HG02840 (cell line): ENCODE data around the gene ETNPPL.
"Not testable (repeated sequence)": the region's sequence is repeated elsewhere in the genome, so short reads cannot be mapped to it uniquely, and the experiment has no call there.

Experiments
- ATAC-seq: cut with Tn5 transposase; IDR thresholded peaks from one replicate; pipeline ENCODE4 v1.9.1; 2021; ENCODE audit warnings: mild to moderate bottlenecking, moderate library complexity, moderate number of reproducible peaks; ENCODE audit not compliant: unreplicated experiment, low FRiP score

Gene ETNPPL

GRCh38 chr4:108763226-108763593 lies 357 bp upstream of the ETNPPL start:
- ATAC-seq, result no peak

DNA sequence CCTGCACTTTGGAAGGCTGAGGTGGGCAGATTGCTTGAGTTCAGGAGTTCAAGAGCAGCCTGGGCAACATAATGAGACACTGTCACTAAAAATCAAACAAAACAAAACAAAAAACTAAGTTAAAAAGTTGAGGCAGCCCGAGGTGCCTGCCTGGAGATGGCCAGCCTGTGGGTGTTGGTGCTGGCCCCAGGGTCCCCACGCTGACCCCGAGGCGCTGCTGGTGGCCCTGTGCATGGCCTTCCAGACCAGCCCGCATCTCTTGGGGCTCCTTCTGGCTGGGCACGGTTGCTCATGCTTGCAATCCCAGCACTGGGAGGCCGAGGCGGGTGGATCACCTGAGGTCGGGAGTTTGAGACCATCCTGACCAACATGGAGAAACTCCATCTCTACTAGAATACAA lies 4.4 kb downstream of the ETNPPL start:
- ATAC-seq, result no peak

GRCh38 chr4:108754327-108754726 lies 8.5 kb downstream of the ETNPPL start:
- no peak for ATAC-seq

- ATAC-seq, result no peak
Measured at GRCh38 chr4:108751321-108751720, 11.5 kb downstream of the ETNPPL start.

GRCh38 chr4:108749119-108749518 lies 13.7 kb downstream of the ETNPPL start:
- ATAC-seq, result no peak

DNA sequence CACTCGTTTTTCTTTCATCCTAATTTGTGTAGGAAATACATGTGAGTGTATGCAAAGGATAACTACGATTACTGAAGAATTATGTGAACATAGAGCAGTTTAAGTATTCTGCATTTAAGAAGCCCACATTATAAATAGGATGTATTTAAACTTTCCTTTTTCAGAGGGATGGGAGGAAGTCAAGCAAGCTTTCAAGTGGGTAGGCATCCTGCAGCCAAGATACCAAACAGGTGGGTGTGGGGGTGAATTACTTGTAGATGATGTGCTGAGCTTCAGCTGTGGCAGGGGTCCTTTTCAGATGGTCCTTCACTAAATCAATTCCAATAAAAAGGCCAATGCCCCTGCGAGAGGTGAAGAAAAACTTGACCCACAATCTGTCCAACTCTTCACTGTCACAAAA lies 16.3 kb downstream of the ETNPPL start:
- no peak for ATAC-seq

GRCh38 chr4:108744307-108744706 lies 18.5 kb downstream of the ETNPPL start:
- ATAC-seq, result no peak

- ATAC-seq, result no peak
Measured at GRCh38 chr4:108742451-108743420, 20.1 kb downstream of the ETNPPL start.

DNA sequence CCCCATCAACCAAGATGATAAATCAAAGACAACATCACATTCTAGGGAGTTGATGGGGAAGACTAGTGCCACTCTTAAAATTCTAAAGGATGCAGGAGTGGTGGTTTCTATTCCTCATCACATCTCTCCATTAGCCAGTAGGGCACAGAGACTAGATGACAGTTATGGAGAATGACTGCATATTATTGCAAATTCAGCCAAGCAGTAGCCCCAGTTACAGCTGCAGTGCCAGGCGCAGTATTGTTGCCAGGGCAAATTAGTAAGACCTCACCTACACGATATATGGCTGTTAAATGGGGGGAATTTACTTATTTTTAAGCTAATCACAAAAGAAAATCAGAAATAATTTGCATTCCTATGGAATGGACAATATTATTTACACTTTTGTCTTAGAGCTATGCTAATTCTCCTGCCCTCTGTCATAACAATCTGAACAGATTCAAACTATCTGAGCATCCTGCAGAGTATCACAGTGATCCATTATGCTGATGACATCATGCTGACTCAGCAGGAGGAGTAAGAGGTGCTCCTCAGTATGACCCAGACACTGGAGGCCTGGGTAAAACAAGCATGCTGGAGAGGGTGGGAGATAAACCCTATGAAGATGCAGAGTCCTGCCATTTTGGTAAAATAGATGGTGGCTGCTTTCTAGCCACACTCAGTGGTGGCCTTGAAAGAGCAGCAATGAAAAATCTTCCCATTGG lies 24.7 kb downstream of the ETNPPL start:
- no peak for ATAC-seq

GRCh38 chr4:108731006-108731405 lies 31.8 kb downstream of the ETNPPL start:
- no peak for ATAC-seq

DNA sequence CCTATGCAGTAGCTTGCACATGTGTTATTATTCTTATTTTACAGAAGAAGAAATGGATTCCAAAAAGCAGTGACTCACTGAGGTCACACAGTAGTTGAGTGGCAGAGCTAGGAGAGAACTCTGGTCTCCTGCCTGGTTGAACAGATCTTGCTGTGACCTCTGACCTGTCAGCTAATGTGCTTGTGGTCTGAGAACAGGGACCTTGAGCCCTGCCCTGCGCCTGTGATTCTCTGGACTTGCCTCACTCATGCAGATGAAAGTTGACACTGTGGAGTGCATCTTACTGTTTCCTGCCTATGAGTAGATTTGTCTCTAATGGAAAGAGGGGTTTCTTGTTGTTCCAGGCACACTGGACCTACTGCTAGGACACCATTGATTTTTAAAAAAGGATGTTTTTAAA lies 32.3 kb downstream of the ETNPPL start:
- ATAC-seq, result no peak

DNA sequence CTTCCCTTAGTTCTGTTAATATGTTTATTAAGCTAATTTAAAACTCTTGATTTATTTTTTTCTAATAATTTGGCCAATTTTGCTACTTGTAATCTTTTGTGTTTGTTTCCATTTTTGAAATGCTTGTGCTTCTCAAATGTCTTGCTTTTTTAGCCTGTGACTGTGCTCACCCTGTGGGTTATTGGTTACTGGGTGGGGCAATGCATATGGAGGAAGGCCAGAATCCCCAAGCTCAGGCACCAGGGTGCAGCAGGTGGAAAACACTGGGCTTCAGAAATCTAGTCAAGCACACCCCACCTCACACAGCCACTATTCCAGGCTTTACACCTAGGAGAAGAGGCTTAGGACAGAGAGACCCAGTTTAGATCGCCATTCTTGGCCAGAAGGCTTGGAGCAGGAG lies 33.1 kb downstream of the ETNPPL start:
- ATAC-seq, result no peak

- ATAC-seq, result no peak
Measured at GRCh38 chr4:108725457-108725856, 37.4 kb downstream of the ETNPPL start.

DNA sequence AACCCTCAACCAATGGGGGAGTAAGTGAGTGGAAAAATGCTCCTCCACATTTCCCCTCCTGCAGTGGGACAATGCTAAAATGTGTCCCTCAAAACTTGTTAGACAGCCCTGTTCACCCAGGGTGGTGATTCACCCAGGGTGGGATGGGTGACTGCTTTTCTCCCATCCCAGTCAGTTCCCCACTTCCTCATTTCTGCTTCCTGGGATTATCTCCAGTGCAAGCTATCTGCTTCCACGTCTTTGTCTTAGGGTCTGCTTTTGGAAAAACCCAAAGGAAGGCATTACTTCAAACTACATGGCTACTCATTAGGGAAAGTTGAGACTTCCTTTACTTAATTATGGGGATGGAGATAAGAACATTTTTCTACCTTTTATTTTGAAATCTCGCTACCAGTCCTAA lies 45.5 kb downstream of the ETNPPL start:
- ATAC-seq, result no peak

GRCh38 chr4:108716340-108716739 lies 46.5 kb downstream of the ETNPPL start:
- ATAC-seq, result no peak

- no peak for ATAC-seq
Measured at GRCh38 chr4:108714880-108715279, 48.0 kb downstream of the ETNPPL start.

GRCh38 chr4:108710578-108710977 lies 52.3 kb downstream of the ETNPPL start:
- not testable (repeated sequence) for ATAC-seq

- ATAC-seq, result no peak
Measured at GRCh38 chr4:108709722-108710121, 53.1 kb downstream of the ETNPPL start.

GRCh38 chr4:108709234-108709633 lies 53.6 kb downstream of the ETNPPL start:
- no peak for ATAC-seq

DNA sequence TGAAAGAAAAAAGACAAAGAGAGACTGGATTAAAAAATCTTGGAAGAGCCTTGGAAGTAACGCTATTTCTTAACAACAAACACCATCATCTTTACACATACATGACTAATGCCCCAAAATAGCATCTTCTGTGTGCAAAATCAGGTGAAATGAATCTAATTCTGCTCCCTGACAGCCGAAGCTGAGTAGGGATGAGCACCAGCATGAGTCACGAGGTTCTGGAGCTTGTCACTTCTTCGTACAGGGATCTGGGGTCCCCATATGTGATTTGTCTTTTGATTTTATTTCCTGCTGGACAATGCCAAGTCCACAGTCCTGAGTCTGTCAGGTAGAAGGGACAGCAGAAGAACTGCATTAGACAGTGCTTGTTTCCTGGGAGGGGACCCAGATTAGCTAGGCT lies 56.6 kb downstream of the ETNPPL start:
- ATAC-seq, result no peak

GRCh38 chr4:108703966-108704365 lies 58.9 kb downstream of the ETNPPL start:
- ATAC-seq, result no peak

GRCh38 chr4:108703370-108703769 lies 59.5 kb downstream of the ETNPPL start:
- ATAC-seq, result no peak
